Esophagus squamous epithelium (tissue), 4 donors: ENCODE results near the gene EGR1.

Experiments used
- CTCF ChIP-seq, 6 experiments: fragments of 450-650 bp in 4 of 6; fragments of 200-600 bp in 2 of 6; sonication (generic) in 2 of 6; IDR thresholded peaks; one replicate each; pipeline ENCODE4 v1.5.1; 2016 to 2019; ENCODE audit warnings: antibody characterized with exemption in 6 of 6, mild to moderate bottlenecking in 4 of 6, moderate library complexity in 4 of 6
- POLR2A ChIP-seq, 4 donors: fragments of 450-650 bp; IDR thresholded peaks; one replicate each; pipeline ENCODE4 v1.6.1; 2017; ENCODE audit warnings: antibody characterized with exemption in 4 of 4, mild to moderate bottlenecking in 4 of 4, moderate library complexity in 3 of 4

- TF ChIP-seq POLR2A (IDR thresholded peaks at IDR 0.05) (no peak), CTCF (IDR thresholded peaks at IDR 0.05) (no peak)
Observed at GRCh38 chr5:138454121-138454520, 11.2 kb upstream of the EGR1 start.
